WERI-Rb-1 (cell line): ENCODE results near the gene HIP1R.

ENCODE experiments used
- DNase-seq: peaks from one replicate; pipeline ENCODE4 v3.0.0-alpha.2; 2020
- H3K27ac ChIP-seq: fragments of 250-450 bp; sonication (Bioruptor Pico); 2 replicates; pipeline ENCODE4 v1.5.1; 2020; ENCODE audit warnings: mild to moderate bottlenecking, moderate library complexity
- H3K27me3 ChIP-seq: fragments of 250-450 bp; sonication (Bioruptor Pico); 2 replicates; pipeline ENCODE4 v1.5.1; 2021; ENCODE audit warnings: mild to moderate bottlenecking, low read depth, moderate library complexity; ENCODE audit not compliant: insufficient read depth, severe bottlenecking
- H3K36me3 ChIP-seq: fragments of 250-450 bp; sonication (Bioruptor Pico); 2 replicates; pipeline ENCODE4 v1.5.1; 2020; ENCODE audit warnings: mild to moderate bottlenecking, moderate library complexity
- H3K4me3 ChIP-seq: 2 replicates; pipeline ENCODE4 v1.5.1; 2011; ENCODE audit warnings: low read depth, mild to moderate bottlenecking, control low read depth, low read length
- H3K9me3 ChIP-seq: fragments of 250-450 bp; sonication (Bioruptor Pico); 2 replicates; pipeline ENCODE4 v1.5.1; 2021; ENCODE audit warnings: mild to moderate bottlenecking, moderate library complexity; ENCODE audit not compliant: severe bottlenecking
- CTCF ChIP-seq: IDR thresholded peaks from 2 replicates; pipeline ENCODE4 v1.5.1; 2011; ENCODE audit warnings: low read depth, mild to moderate bottlenecking, control low read depth, inconsistent platforms, low read length

Gene HIP1R

GRCh38 chr12:122849352-122850047 is 14.2 kb downstream of the HIP1R start:
- Histone ChIP-seq H3K9me3 (no peaks in the 10 kb centered on the region), H3K27me3 (no peaks in the 10 kb centered on the region), H3K36me3 (peaks cover 2% of the 10 kb centered on the region; the same call in 1 of the 2 replicates), H3K27ac (no peak overlapping the region), H3K4me3 (no peak overlapping the region)
- no peak for DNase-seq
- TF ChIP-seq CTCF: no peak

GRCh38 chr12:122850048-122850445 is 14.8 kb downstream of the HIP1R start:
- TF ChIP-seq CTCF: no peak
- Histone ChIP-seq H3K9me3 (no peaks in the 10 kb centered on the region), H3K36me3 (peaks cover 2% of the 10 kb centered on the region; the same call in 1 of the 2 replicates), H3K4me3 (no peak overlapping the region), H3K27ac (no peak overlapping the region), H3K27me3 (no peaks in the 10 kb centered on the region)
- DNase-seq: no peak

- Histone ChIP-seq H3K4me3 (no peak overlapping the region), H3K27me3 (no peaks in the 10 kb centered on the region), H3K27ac (no peak overlapping the region), H3K9me3 (no peaks in the 10 kb centered on the region), H3K36me3 (peaks cover 2% of the 10 kb centered on the region; the same call in 1 of the 2 replicates)
- no peak for DNase-seq
- no peak for TF ChIP-seq CTCF
Measured at GRCh38 chr12:122850695-122851350, 15.6 kb downstream of the HIP1R start.

GRCh38 chr12:122851820-122852219 is 16.6 kb downstream of the HIP1R start:
- DNase-seq: no peak
- H3K27ac ChIP-seq: no peak overlapping the region
- no peaks in the 10 kb centered on the region for H3K27me3 ChIP-seq
- H3K36me3 ChIP-seq: peaks cover 2% of the 10 kb centered on the region; the same call in 1 of the 2 replicates
- no peak for TF ChIP-seq CTCF
- H3K9me3 ChIP-seq: no peaks in the 10 kb centered on the region
- H3K4me3 ChIP-seq: no peak overlapping the region

- Histone ChIP-seq H3K36me3 (peaks cover 7% of the 10 kb centered on the region), H3K27me3 (no peaks in the 10 kb centered on the region), H3K9me3 (no peaks in the 10 kb centered on the region), H3K4me3 (no peak overlapping the region), H3K27ac (no peak overlapping the region)
- TF ChIP-seq CTCF: no peak
- DNase-seq: no peak
Measured at GRCh38 chr12:122852336-122853275, 17.3 kb downstream of the HIP1R start.
